CD4-positive, alpha-beta T cell treated with Interleukin-2 at 100 ng/mL for 4 hours (primary cell): ENCODE results near the gene SCAPER.
"Not testable (repeated sequence)": the region's sequence is repeated elsewhere in the genome, so short reads cannot be mapped to it uniquely, and the experiment has no call there.

Experiments used
- DNase-seq: peaks from one replicate; pipeline ENCODE4 v3.0.0-alpha.2; 2020; ENCODE audit warnings: low spot score

SCAPER gene

DNA sequence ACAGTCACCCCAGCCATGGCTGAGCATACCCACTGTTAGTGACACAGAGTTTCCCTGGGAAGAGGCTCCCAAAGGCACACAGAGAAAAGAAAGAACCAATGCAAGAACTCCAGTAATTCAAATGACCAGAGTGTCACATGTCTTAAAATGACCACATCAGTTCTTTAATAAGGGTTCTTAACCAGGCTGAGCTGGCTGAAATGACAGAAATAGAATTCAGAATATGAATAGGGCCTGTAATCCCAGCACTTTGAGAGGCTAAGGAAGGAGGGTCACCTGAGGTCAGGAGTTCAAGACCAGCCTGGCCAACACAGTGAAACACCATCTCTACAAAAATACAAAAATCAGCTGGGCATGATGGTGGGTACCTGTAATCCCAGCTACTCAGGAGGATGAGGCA is 54.8 kb downstream of the SCAPER start:
- DNase-seq: not testable (repeated sequence)

DNA sequence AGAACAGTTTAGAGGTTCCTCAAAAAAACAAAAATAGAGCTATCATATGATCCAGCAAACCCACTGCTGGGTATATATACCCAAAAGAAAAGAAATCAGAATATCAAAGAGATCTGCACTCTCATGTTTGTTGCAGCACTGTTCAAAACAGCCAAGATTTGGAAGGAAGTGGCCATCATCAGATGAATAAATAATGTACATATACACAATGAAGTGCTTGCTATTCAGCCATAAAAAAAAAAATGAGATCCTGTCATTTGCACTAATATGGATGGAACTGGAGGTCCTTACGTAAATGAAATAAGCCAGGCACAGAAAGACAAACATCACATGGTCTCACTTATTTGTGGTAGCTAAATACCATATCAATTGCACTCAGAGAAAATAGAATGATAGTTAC is 58.4 kb downstream of the SCAPER start:
- no peak for DNase-seq

DNA sequence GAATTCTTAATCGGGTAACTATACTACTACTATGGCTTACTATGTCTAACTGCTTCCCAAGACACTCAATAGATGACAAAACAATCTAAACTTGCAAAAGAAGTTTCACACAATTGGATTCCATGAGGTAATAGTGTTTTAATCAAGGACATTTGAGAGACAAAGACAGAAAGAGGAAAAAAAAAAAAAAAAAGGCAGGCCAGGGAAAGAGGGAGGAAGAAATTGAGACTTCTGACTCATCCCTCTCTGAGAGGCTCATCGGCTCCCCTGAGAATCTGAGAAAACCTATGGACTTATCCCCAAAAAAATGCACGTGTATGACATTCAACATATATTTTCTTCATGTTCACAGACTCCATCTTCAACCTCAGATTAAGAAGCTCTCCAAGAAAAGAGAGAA is 61.0 kb downstream of the SCAPER start:
- DNase-seq: no peak

DNA sequence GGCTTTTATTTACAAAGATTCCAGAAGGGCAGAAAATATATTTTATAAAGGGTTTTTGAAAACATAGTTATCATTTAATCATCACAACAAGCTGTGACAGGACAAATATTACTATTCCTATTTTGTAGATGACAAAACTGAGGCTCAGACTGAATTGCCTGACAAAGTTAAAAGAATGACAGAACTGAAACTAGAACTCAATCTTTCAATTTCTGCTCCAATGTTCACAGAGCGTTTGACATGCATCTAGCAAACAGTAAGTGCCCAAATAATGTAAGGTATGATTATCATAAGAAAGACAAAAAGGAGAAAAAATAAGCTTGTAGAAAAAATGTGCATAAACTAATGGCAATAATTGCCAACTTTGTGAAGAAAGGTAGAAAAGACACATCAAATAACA is 61.9 kb downstream of the SCAPER start:
- DNase-seq: no peak

DNA sequence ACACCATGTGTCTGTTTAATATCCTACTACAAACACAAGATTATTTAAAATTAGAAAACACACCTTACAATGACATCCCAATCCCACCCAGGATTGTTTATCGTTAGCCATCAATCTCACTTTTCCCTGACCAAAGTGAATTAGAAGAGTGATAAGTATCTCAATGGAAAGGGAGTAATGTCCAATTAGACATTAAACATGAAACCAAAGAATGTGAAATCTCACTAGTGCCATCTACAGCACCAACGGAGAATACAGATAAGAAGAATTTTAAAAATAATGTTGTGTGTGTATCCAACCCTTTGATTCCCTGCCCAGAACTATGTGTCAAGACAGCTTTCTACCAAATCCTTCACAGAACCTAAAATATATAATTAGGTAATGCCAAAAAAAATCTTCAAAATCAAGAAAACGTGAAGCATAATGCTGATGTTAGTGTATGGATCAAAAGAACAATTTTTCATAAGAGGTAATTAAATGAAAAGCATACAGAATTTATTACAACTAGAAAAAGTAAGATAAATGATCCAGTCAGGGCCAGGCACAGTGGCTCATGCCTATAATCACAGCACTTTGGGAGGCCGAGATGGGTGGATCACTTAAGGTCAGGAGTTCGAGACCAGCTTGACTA is 64.2 kb downstream of the SCAPER start:
- DNase-seq: peak; percentile 2

DNA sequence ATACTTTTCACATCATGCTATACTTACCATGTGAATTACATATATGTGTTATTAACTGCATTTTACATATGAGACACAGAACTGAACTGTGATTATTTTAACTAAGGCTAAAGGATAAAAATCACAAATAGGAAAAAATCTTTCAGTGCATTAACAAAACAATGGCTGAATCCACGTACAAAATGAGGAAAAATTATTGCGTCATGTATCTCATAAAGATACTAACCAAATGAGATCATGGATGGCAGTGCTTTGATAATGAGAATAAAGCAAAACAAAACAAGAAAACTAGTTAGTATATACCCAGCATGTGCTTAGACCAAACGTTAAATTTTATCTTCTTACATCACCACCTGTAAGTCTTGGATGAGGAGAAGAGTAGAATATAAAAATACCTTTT is 66.0 kb downstream of the SCAPER start:
- no peak for DNase-seq

DNA sequence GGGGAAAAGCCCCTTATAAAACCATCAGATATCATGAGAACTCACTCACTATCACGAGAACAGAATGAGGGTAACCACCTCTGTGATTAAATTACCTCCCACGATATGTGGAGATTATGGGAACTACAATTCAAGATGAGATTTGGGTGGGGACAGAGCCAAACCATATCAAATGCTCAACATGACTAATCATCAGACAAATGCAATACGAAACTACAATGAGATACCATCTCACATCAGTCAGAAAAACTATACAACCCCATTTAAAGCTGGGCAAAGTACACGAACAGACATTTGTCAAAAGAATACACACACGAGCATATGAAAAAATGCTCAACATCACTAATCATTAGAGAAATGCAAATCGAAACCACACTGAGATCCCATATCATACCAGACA is 67.7 kb downstream of the SCAPER start:
- DNase-seq: no peak

DNA sequence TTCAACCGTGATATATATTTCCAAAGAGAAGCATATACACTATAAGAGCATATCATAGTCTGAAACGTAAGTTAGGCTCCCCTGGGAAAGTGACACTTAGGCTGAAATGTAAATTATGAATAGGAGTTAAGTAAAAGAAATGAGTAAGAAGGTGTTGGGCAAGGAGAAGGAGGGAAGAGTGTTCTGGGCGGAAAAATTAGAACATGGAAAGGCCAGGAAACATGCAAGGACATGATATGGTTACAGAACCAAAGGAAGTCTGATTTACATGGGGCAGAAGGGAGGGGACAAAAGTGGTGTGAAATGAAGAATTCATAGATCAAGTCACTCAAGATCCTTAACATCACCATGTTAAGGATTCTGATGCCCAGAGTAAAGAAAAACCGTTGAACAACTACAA is 75.2 kb downstream of the SCAPER start:
- DNase-seq: no peak

DNA sequence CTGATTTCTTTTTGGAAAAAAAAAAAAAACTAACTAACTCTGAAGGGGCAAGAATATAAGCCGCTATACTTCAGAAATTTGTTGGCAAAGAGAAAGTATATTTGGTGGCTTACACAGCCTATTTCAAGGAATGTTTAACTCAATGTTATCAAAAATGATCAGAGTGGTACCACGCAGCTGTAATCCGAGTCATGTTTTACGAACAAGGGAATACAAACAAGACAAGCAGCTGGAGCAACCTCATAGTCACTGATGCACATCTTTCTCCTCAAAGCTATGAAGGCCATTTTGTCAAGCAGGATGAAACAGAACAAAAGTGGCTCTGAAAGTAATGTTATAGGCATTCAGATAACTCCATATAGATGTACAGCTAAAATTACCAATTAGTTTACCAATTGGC is 81.2 kb downstream of the SCAPER start:
- no peak for DNase-seq

DNA sequence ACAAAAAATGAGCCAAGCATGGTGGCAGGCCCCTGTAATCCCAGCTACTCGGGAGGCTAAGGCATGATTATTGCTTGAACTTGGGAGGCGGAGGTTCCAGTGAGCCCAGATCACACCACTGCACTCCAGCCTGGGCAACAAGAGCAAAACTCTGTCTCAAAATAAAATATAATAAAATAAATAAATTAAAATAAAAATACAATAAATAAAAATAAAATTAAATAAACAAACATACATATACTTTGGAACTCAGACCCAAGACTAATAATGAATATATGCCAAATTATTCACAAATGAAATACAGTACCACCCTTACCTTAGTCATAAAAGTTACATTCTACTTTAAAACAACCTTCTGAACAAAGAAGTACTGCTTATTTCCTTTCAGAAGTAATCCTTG is 81.8 kb downstream of the SCAPER start:
- DNase-seq: no peak

DNA sequence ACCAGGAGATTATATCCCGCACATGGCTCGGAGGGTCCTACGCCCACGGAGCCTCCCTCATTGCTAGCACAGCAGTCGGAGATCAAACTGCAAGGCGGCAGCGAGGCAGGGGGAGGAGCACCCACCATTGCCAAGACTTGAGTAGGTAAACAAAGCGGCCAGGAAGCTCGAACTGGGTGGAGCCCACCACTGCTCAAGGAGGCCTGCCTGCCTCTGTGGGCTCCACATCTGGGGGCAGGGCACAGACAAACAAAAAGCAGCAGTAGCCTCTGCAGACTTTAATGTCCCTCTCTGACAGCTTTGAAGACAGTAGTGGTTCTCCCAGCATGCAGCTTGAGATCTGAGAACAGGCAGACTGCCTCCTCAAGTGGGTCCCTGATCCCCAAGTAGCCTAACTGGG is 86.2 kb downstream of the SCAPER start:
- DNase-seq: not testable (repeated sequence)

DNA sequence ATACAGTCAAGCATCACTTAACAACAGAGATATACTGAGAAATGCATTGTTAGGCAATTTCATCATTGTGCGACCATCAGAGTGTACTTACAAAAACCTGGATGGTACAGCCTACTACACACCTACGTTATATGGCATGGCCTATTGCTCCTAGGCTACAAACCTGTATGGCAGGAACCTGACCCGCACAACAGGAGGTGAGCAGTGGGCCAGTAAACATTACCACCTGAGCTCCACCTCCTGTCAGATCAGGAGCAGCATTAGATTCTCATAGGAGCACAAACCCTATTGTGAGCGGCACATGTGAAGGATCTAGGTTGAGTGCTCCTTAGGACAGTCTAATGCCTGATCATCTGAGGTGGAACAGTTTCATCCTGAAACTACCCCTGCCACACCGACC is 89.7 kb downstream of the SCAPER start:
- no peak for DNase-seq

DNA sequence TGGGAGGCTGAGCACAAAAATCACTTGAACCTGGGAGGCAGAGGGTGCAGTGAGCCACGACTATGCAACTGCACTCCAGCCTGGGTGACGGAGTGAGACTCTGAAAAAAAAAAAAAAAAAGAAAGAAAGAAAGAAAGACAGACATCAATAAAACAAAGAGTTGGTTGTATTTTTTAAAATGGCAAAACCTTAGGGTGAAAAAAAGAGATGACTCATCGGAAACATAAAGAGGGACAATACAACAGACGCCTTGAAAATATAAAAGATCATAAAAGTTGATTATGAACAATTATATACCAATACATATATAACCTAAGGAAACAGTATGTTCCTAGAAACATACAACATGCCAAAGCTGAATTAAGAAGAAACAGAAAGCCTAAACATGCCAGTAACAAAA is 92.8 kb downstream of the SCAPER start:
- DNase-seq: no peak

DNA sequence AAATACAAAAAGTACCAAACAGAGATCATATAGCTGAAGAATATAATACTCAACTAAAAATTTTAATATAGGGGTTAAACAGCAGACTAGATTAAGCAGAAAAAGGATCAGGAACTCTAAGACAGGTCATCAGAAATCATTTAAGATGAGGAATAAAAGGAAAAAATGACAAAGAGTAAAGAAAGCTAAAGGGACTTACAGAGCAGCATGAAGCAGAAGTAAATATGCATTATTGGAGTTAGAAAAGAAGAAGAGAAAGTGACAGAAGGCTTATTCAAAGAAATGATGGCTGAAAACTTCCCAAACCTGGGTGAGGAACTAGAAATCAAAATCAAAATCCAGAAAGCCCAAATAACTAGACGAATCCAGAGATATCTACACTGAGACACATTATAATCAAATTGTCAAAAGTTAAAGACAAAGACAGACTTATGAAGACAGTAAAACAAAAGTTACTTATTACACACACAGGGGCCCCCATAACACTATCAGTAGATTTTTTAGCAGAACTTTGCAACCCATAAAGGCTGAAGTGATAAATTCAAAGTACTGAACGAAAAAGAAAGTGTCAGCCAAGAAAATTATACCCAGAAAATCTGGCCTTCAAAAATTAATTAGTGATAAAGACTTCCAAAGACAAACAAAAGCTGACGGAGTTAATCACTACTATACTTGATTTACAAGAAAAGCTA is 95.6 kb downstream of the SCAPER start:
- DNase-seq: no peak

DNA sequence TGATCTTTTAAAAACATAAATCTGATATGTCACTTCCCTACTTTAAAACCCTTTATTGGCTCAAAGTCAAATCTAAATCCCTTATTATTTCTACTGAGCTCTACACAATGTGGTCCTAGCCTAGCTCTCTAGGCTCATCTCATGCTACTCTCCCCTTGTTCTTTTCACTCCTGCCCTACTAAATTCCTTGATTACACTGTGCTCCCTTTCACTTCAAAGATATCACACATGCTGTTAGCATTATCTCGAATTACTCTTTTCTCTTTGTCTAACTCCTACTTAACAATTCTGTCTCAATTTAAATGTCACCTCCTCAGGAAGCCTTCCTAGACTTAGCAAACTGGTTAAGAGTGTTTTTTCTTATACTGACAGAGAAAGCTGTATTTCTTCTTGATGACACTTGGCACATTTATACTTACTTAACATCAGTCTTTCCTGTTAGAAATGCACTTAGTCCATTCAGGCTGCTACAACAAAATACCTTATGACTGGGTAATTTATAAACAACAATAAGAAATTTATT is 102.0 kb downstream of the SCAPER start:
- DNase-seq: no peak

DNA sequence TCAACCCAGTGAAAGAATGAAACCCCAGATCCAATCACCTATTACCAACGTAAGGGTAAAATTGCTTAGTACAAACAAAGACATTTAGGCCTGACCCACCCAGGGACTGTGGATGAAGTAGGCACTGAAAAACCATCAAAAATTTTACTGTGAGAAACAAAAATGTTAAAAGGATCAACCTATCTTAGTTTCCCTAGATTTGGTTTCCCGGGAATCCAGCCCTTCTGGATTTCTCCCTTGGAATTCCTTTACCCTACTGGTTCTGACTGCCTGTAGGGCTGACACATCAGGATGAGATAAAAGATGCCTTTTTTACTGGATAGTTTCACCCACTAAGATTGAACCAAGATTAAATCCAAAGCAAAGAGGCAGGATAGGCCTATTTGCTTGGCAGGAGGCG is 102.7 kb downstream of the SCAPER start:
- no peak for DNase-seq

DNA sequence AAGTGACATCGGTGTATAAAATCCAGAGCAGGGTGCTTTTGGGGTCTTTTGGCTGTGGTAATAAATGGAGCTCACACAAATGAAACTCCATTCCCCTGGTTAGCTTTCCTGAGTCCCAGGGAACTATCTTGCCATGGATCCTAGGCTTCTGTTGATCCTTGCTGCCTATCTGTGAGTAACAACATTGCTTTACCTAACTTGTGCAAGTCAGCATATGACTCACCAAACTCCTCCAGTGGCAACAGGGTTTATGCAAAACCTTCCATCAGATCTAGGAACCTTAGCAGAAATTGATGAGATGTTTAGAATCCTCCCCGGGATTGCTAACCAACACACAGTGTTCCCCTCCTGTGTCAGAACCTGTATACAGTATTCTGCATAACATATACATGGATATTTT is 105.4 kb downstream of the SCAPER start:
- no peak for DNase-seq

DNA sequence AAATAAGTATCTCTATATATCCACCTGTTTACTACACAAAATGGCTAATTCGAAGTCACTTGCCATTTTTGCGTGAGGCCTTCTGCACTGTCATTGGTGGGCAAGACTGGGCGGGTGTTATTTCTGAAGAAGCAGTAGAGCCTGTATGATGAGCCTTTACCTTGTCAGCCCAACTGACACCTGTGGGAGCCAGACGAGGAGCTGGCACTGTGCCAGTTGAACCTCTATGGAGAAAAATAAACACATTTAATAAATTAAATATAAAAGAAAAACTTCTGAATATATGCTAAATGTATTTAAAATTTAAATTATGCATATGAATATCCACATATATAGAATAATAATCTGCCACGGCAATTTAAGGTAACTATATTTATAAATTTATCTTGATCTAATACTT is 109.9 kb downstream of the SCAPER start:
- no peak for DNase-seq

DNA sequence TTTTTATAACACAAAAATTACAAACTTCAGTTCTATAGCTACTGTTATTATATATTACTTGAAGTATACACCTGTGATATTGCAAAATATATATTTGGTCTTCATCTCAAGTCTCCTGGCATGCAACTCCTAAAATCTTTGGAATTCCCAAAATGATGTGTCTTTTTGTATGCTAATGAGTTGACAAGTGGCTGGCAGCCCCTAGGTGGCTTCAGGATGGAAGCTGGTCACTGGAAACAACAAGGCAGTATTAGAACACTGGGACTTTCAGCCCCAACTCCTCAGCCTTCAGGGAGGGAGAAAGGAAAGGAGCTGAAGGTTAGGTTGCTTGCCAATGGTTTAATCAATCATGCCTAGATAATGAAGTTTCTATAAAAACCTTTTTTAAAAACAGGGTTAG is 112.0 kb downstream of the SCAPER start:
- no peak for DNase-seq

DNA sequence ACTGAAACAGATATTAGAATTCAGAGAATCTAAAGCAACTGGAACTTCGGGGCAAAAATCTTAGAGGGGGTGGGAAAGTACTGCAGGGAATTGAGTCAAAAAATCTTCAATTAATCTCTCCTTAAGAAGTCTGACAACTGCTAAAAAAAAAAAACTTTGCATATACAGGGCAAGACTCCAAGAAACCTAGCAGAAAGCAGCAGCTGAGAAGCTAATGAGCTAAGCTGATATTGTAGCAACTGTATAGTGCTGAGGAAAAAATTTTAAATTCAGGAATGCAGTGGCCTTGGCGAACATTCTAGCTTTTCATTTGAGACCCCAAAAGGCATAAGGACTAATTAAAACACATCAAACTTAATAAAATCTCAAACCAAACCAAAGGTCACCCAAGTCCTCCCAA is 113.6 kb downstream of the SCAPER start:
- DNase-seq: no peak

DNA sequence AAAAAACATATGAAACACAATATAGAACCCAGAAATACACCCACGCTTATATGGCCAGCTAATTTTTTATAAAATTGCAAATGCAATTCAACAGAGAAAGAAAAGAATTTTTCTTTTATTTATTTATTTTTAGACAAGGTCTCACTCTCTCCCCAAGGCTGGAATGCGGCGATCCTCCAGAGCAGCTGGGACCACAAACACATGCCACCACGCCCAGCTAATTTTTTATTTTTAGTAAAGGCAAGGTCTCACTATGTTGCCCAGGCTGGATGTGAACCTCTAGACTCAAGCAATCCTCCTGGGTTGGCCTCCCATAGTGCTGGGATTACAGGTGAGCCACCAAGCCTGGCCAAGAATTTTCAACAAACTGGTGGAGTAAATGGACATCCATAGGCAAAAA is 117.9 kb downstream of the SCAPER start:
- DNase-seq: no peak

DNA sequence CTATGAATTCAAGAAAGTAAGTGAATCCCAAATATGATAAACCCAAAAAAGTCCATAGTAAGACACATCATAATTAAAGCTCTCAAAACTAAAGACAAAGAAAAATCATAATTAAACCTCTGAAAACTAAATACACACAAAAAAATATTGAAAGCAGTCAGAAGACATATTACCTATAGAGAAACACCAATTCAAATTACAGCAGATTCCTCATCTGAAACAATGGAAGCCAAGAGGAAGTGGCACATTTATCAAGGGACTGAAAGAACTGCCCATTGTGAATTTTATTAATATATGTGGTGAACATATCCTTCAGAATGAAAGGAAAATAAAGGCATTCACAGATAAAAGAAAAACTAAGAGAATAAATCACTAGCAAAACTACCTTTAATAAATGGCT is 128.2 kb downstream of the SCAPER start:
- DNase-seq: no peak

DNA sequence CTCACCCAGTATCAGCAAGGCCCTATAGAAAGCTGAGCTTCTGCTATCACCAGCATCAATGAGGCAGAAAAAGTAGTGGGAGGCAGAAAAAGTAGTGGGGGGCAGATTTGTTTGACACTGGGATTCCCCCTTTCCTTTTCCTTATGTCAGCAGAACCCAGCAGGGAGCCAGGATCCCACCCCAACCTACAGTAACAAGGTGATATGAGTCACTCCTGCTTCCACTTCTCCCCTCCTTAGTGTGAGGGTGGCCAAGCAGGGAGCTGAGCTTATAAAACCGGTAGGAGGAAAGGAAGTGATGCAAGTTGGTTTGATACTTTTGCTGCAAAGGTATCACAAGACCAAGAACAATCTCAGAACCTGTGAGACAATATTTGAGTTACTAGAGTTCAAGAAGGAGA is 128.7 kb downstream of the SCAPER start:
- no peak for DNase-seq

DNA sequence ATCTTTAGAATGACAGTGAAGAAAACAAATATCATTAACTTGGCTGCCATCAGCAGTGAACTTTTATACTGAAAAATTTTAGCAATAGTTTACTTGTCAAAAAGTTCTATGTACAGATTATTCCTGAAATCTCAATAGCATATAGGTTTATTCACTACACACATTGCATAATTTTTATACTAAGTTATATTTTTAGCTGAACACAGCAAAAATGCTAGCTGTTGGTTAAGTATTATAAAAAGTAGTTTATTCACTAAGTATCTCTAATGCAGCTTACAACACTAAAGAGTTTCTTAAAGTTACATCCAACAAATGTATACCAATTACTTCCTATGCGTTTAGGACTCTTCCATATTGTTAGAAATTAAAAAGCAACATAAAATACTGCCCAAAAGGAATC is 131.9 kb downstream of the SCAPER start:
- no peak for DNase-seq
